WTC11 (cell line): Measurements from ENCODE around the gene GPRIN3. TPM values are rescaled to one million over a fixed set of nuclear protein-coding genes. Genes with fewer than 3 reads are reported as not detected.

ENCODE experiments used
- ATAC-seq: fragments of 200-7000 bp; cut with Tn5 transposase; 2 replicates; pipeline ENCODE4 v1.10.0; 2021; ENCODE audit warnings: mild to moderate bottlenecking, moderate library complexity
- CTCF ChIA-PET: fragments of 300-600 bp; sonication (Branson Sonifier 250); formaldehyde crosslinking; loops from one replicate; lab custom pipeline; 2021; ENCODE audit warnings: antibody characterized with exemption; lab: Charles Lee
- POLR2A ChIA-PET: fragments of 350-600 bp; sonication (Branson Sonifier 250); formaldehyde crosslinking; loops from one replicate; lab custom pipeline; 2021; ENCODE audit warnings: antibody characterized with exemption; lab: Charles Lee
- DNase-seq: peaks from one replicate; pipeline ENCODE4 v3.0.0; 2021; ENCODE audit warnings: low spot score
- H3K27ac Mint-ChIP-seq: 2 replicates; pipeline ENCODE4 v1.8.0; 2021; ENCODE audit warnings: mixed read lengths
- H3K27me3 Mint-ChIP-seq: 2 replicates; pipeline ENCODE4 v1.8.0; 2021; ENCODE audit warnings: low read depth, mild to moderate bottlenecking, moderate library complexity, mixed read lengths
- H3K36me3 Mint-ChIP-seq: 2 replicates; pipeline ENCODE4 v1.8.0; 2021; ENCODE audit warnings: mixed read lengths
- H3K4me1 Mint-ChIP-seq: 2 replicates; pipeline ENCODE4 v1.8.0; 2022; ENCODE audit warnings: mixed read lengths
- H3K4me3 Mint-ChIP-seq: 2 replicates; pipeline ENCODE4 v1.8.0; 2021; ENCODE audit warnings: mild to moderate bottlenecking, moderate library complexity, mixed read lengths
- H3K9me3 Mint-ChIP-seq: 2 replicates; pipeline ENCODE4 v1.8.0; 2021; ENCODE audit warnings: mixed read lengths
- ATF1 ChIP-seq: sonication (generic); formaldehyde crosslinking; IDR thresholded peaks from 2 replicates; pipeline ENCODE4 v1.8.1; 2023; ENCODE audit warnings: mild to moderate bottlenecking, moderate library complexity, missing genetic modification reagents
- ATF3 ChIP-seq: sonication (generic); formaldehyde crosslinking; conservative IDR thresholded peaks from 2 replicates; pipeline ENCODE4 v1.8.1; 2022; ENCODE audit warnings: mild to moderate bottlenecking, missing genetic modification reagents
- EMX1 ChIP-seq: fragments of 250-450 bp; sonication (Bioruptor Pico); IDR thresholded peaks from 2 replicates; pipeline ENCODE4 v1.8.0; 2021; ENCODE audit warnings: mild to moderate bottlenecking
- ERG ChIP-seq: fragments of 250-450 bp; sonication (Bioruptor Pico); IDR thresholded peaks from 2 replicates; pipeline ENCODE4 v1.8.0; 2021; ENCODE audit warnings: mild to moderate bottlenecking
- FOXP1 ChIP-seq: sonication (generic); formaldehyde crosslinking; IDR thresholded peaks from 2 replicates; pipeline ENCODE4 v1.8.0; 2022; ENCODE audit warnings: missing genetic modification reagents, mild to moderate bottlenecking, moderate library complexity, borderline replicate concordance
- GABPB1 ChIP-seq: sonication (generic); formaldehyde crosslinking; IDR thresholded peaks from 2 replicates; pipeline ENCODE4 v1.8.1; 2023; ENCODE audit warnings: mild to moderate bottlenecking, missing genetic modification reagents
- JUN ChIP-seq: sonication (generic); formaldehyde crosslinking; IDR thresholded peaks from 2 replicates; pipeline ENCODE4 v1.8.0; 2023; ENCODE audit warnings: mild to moderate bottlenecking, missing genetic modification reagents
- MLX ChIP-seq: sonication (generic); formaldehyde crosslinking; IDR thresholded peaks from 2 replicates; pipeline ENCODE4 v1.8.1; 2023; ENCODE audit warnings: mild to moderate bottlenecking, missing genetic modification reagents, moderate library complexity
- MYBL2 ChIP-seq: sonication (generic); formaldehyde crosslinking; IDR thresholded peaks from 2 replicates; pipeline ENCODE4 v1.8.1; 2023; ENCODE audit warnings: mild to moderate bottlenecking, moderate library complexity, missing genetic modification reagents
- NFYB ChIP-seq: sonication (generic); formaldehyde crosslinking; conservative IDR thresholded peaks from 2 replicates; pipeline ENCODE4 v1.8.0; 2022; ENCODE audit warnings: low read depth, missing genetic modification reagents
- NR1H2 ChIP-seq: sonication (generic); formaldehyde crosslinking; IDR thresholded peaks from 2 replicates; pipeline ENCODE4 v1.9.0; 2021; ENCODE audit warnings: mild to moderate bottlenecking, moderate library complexity, missing genetic modification reagents
- NR3C1 ChIP-seq: sonication (generic); formaldehyde crosslinking; conservative IDR thresholded peaks from 2 replicates; pipeline ENCODE4 v1.8.1; 2023; ENCODE audit warnings: low read depth, mild to moderate bottlenecking, missing genetic modification reagents
- RELA ChIP-seq: sonication (generic); formaldehyde crosslinking; IDR thresholded peaks from 2 replicates; pipeline ENCODE4 v1.8.1; 2022; ENCODE audit warnings: missing genetic modification reagents, mild to moderate bottlenecking, borderline replicate concordance
- USF2 ChIP-seq: sonication (generic); formaldehyde crosslinking; IDR thresholded peaks from 2 replicates; pipeline ENCODE4 v1.8.1; 2023; ENCODE audit warnings: mild to moderate bottlenecking, missing genetic modification reagents, moderate library complexity
- ZMAT4 ChIP-seq: fragments of 250-450 bp; sonication (Bioruptor Pico); IDR thresholded peaks from 2 replicates; pipeline ENCODE4 v1.9.0; 2021; ENCODE audit warnings: mild to moderate bottlenecking
- ZNF138 ChIP-seq: sonication (generic); formaldehyde crosslinking; conservative IDR thresholded peaks from 2 replicates; pipeline ENCODE4 v1.8.1; 2022; ENCODE audit warnings: mild to moderate bottlenecking, moderate library complexity, missing genetic modification reagents
- ZNF232 ChIP-seq: sonication (generic); formaldehyde crosslinking; IDR thresholded peaks from 2 replicates; pipeline ENCODE4 v1.8.0; 2022; ENCODE audit warnings: mild to moderate bottlenecking, missing genetic modification reagents
- ZNF263 ChIP-seq: sonication (generic); formaldehyde crosslinking; IDR thresholded peaks from 2 replicates; pipeline ENCODE4 v1.8.1; 2022; ENCODE audit warnings: low read depth, mild to moderate bottlenecking, moderate library complexity, missing genetic modification reagents
- ZSCAN18 ChIP-seq: fragments of 250-450 bp; sonication (Bioruptor Pico); IDR thresholded peaks from 2 replicates; pipeline ENCODE4 v2.1.2; 2022; ENCODE audit warnings: mild to moderate bottlenecking, moderate library complexity
- total RNA-seq: library from RNA; stranded (reverse); gene quantifications from 3 replicates; pipeline ENCODE4 v1.2.3, GENCODE V29; 2021

Gene GPRIN3
- total RNA-seq, 1 experiment from 2014 or later: 2.0 TPM

- Mint-ChIP-seq H3K36me3 (0 out of 2 replicates have a peak, but pooled peaks cover under 1% of the 10 kb centered on the region), H3K4me3 (no peak overlapping the region)
- ATAC-seq: no peak
Observed at GRCh38 chr4:89352541-89352940, 44.9 kb upstream of the GPRIN3 start.

GRCh38 chr4:89351201-89351600 is 43.6 kb upstream of the GPRIN3 start:
- Mint-ChIP-seq H3K9me3 (peaks cover 21% of the 10 kb centered on the region), H3K4me1 (no peaks in the 10 kb centered on the region)
- DNase-seq: no peak
- TF ChIP-seq ERG (CRISPR knock-in tag) (no peak), NR3C1 (no peak)
- TF ChIP-seq, all 79 proteins: peak for 0
- 0 out of 2 replicates have a peak, but pooled peaks cover 6% of the 10 kb centered on the region for H3K36me3 Mint-ChIP-seq
- H3K27ac Mint-ChIP-seq: no peak overlapping the region
- H3K4me3 Mint-ChIP-seq: no peak overlapping the region
- no peak for ATAC-seq
- ChIA-PET POLR2A (no interaction called here), CTCF (no interaction called here)
- peaks cover 4% of the 10 kb centered on the region for H3K27me3 Mint-ChIP-seq

More at GRCh38 chr4:89352541-89352940, 44.9 kb upstream of the GPRIN3 start:
- Mint-ChIP-seq H3K9me3 (peaks cover 15% of the 10 kb centered on the region), H3K27me3 (peaks cover 16% of the 10 kb centered on the region), H3K27ac (no peak overlapping the region), H3K4me1 (no peaks in the 10 kb centered on the region)
- CTCF ChIA-PET: no interaction called here
- POLR2A ChIA-PET: no interaction called here
- no peak for DNase-seq
- TF ChIP-seq ZSCAN18 (no peak), MLX (CRISPR knock-in tag) (no peak), ERG (CRISPR knock-in tag) (no peak), ZMAT4 (CRISPR knock-in tag) (no peak), EMX1 (CRISPR knock-in tag) (no peak), FOXP1 (no peak), JUN (CRISPR knock-in tag) (no peak), NR1H2 (CRISPR knock-in tag) (no peak), ZNF138 (CRISPR knock-in tag) (no peak), USF2 (no peak), NFYB (CRISPR knock-in tag) (no peak), ZNF263 (CRISPR knock-in tag) (no peak), ATF3 (CRISPR knock-in tag) (no peak), ATF1 (CRISPR knock-in tag) (no peak), ZNF232 (CRISPR knock-in tag) (no peak), RELA (CRISPR knock-in tag) (no peak), MYBL2 (no peak), GABPB1 (CRISPR knock-in tag) (no peak)
